Measurements from ENCODE around the gene MCTP1.

- TF ChIP-seq CTCF (IDR thresholded peaks at IDR 0.05) (no peak), POLR2A (IDR thresholded peaks at IDR 0.05) (no peak), POLR2AphosphoS5 (IDR thresholded peaks at IDR 0.05; ENCODE audit: insufficient read depth in 1 of 2, low read depth in 1 of 2) (no peak)
Measured at GRCh38 chr5:94667937-94668336, 617.0 kb downstream of the MCTP1 start.

Data from vagina (tissue), 2 donors.